NCI-H2171 (cell line): Measurements from ENCODE around the gene DUS3L.
A peak's percentile ranks its signal among the peaks of the same experiment; 100 is the strongest.
"Not testable (repeated sequence)": the region's sequence is repeated elsewhere in the genome, so short reads cannot be mapped to it uniquely, and the experiment has no call there.

Source experiments
- DNase-seq: peaks from one replicate; lab custom pipeline; 2025; lab: John Stamatoyannopoulos, UW

Gene DUS3L

DNA sequence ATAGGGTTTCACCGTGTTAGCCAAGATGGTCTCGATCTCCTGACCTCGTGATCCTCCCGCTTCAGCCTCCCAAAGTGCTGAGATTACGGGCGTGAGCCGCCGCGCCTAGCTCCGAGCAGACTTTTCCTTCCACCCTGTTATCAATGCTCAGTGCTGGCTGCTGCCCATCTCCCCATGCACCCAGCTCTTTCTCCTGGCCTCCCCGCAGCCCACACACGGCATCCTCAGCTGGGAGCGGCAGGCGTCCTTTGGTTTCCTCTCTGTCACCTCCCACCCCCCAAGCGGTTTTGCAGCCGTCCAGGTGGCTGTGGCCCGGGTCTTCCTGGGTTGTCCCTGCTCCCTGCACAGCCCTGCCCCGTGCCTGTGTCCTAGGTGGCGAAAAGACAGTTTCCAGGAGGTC lies 18.5 kb downstream of the DUS3L start:
- DNase-seq = no peak

DNA sequence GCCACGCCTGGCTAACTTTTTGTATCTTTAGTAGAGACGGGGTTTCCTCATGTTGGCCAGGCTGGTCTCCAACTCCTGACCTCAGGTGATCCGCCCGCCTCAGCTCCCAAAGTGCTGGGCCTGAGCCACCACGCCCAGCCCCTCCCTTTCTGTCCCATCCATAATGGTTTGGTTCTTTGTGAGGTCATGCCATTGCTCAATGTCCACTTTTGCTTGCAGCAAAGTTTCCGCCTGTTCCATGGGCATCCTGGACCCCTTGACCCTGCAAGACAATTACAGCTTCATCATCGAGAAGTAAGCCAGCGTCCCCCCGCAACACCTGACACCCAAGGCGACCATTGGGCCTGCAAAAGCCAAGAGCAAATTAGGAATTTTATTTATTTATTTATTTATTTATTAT lies 23.0 kb downstream of the DUS3L start:
- DNase-seq = no peak

DNA sequence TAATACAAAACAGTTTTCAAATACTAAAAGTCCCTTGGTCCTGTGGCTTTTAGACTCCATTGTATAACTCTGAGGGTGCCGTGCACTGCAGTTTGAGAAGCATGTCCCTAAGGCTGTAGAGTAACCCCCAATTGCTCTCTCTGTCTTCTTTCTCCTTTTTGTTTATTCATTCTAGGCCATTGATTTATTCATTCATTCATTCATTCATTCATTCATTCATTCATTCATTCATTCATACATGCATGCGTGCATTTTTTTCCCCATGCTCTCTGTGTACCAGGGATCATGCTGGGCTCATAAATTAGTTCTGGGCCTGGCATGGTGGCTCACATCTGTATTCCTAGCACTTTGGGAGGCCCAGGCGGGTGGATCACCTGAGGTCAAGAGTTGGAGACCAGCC lies 25.7 kb downstream of the DUS3L start:
- DNase-seq = no peak

DNA sequence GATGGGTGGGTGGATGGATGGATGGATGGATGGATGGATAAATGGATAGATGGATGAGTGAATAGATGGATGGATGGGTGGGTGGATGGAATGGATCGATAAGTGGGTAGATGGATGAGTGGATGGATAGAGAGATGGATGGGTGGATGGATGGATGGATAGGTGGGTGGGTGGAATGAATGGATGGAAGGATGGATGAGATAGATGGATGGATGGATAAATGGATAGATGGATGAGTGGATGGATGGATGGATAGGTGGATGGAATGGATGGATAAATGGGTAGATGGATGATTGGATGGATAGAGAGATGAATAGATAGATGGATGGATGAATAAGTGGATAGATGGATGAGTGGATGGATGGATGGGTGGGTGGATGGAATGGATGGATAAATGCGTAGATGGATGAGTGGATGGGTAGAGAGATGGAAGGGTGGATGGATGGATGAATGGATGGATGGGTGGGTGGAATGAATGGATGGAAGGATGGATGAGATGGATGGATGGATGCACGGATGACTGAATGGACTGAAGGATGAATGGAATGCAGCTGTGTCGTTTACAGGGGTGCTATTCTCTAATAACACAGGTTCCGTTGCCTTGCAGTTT lies 28.2 kb downstream of the DUS3L start:
- no peak for DNase-seq

DNA sequence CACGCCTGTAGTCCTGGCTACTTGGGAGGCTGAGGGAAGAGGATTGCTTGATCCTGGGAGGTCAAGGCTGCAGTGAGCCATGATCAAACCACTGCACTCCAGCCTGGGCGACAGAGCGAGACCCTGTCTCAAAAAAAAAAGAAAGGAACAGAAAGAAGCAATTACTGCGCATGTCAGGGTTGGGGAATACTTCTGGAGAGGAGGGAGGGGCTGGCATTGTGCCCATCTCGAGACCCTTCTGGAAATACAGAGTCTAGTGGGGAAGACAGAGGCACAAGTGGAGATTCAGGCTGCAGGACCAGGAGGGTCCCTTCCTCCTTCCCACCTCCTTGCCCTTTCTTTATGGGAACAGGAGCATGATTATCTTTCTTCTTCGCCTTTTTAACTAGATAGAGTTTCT lies 37.2 kb downstream of the DUS3L start:
- DNase-seq = no peak

DNA sequence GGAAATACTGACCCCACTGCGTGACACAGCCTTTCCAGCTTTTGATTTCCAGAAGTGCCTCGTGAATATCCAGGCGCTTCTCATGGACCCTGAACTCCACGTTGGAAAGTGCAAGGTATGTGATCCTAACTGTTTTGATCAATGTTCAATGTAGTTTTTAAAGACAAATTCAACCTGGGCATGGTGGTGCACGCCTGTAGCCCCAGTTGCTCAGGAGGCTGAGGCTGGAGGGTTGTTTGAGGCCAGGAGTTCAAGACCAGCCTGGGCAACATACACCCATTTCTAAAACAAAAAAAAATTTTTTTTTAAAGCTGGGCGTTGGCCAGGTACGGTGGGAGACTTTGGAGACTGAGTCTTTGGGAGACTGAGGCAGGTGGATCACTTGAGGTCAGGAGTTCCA lies 39.3 kb downstream of the DUS3L start:
- no peak for DNase-seq

DNA sequence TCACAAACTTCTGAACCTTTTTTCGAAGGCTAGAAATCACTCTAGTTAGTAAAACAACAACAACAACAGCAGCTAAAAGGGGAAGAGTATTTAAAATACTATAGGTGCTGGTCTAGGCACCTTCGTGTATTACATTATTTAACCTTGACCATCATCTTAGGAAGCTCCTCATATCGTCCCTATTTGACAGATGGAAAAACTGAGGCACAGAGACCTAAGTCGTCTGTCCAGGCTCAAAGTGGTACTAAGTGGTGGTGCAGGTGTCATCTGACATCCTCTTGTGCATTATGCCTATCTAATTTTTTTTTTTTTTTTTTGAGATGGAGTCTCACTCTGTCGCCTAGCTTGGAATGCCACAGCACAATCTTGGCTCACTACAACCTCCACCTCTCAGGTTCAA lies 41.5 kb downstream of the DUS3L start:
- no peak for DNase-seq

DNA sequence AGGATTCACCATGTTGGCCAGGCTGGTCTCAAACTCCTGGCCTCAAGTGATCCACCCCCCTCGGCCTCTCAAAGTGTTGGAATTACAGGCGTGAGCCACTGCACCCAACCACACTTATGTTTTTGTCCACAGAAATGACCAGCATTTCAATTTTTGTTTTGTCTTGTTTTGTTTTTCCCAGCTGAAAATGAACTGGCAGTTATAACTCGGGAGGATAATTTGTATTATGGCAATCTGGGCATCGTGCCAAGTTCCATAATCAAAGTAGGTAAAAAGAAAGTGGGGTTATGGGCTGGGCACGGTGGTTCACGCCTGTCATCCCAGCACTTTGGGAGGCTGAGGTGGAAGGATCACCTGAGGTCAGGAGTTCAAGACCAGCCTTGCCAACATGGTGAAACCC lies 42.0 kb downstream of the DUS3L start:
- DNase-seq = peak; percentile 12

DNA sequence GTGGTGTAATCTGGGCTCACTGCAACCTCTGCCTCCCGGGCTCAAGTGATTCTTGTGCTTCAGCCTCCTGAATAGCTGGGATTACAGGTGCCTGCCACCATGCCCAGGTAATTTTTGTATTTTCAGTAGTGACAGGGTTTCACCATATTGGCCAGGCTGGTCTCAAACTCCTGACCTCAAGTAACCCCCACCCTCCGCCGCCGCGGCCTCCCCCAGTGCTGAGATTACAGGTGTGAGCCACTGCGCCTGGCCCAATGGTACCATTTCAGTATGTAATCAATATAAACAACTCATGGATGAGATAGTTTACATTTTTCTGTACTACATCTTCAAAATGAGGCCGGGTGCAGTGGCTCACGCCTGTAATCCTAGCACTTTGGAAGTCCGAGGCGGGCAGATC lies 46.0 kb downstream of the DUS3L start:
- not testable (repeated sequence) for DNase-seq

DNA sequence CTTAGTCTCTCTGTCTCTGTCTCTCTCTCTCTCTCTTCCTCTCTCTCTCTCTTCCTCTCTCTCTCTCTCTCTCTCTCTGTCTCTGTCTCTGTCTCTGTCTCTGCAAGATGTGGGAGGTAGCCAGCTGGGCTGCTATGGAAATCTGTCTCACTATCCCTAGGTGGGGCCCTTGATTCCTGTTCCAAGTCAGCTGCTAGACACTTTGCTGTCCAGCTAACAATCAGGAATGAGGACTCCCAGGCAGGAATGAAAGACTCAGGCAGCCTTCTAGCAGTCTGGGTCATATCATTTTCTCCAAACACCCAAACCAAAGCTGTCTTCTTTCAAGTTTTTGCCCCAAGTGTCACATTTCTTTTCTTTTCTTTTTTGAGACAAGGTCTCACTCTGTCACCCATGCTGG lies 47.3 kb downstream of the DUS3L start:
- no peak for DNase-seq

DNA sequence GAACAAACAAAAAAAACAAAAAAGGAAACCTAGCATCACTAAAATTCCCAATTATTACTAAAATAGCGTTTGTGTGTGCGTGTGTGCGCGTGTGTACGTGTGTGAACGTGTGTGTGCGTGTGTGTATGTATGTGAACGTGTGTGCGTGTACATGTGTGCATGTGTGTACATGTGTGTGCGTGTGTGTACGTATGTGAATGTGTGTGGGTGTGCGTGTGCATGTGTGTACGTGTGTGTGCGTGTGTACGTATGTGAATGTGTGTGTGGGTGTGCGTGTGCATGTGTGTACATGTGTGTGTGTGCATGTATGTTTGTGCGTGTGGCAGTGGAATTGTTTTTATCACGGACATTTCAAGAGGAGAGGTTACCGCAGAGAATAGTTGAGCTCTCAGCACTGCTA lies 48.9 kb downstream of the DUS3L start:
- DNase-seq = no peak

DNA sequence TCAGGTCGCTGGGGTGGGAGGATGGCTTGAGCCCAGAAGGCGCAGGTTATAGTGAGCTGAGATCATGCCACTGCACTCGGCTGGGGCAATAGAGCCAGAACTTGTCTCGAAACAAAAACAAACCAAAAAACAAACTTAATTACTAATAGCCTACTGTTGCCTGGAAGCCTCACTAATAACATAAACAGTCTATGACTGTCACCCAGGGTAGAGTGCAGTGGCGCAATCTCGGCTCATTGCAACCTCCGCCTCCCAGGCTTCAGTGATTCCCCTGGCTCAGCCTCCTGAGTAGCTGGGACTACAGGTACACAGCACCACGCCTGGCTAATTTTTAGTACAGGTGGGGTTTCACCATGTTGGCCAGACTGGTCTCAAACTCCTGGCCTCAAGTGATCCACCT lies 52.5 kb downstream of the DUS3L start:
- no peak for DNase-seq
